SKM-1 treated with dmso at 0.1 percent for 144 hours (cell line): ENCODE data around the gene SGMS2.
A peak's percentile ranks its signal among the peaks of the same experiment; 100 is the strongest.

Experiments
- DNase-seq: peaks from one replicate; lab custom pipeline; 2025; ENCODE audit not compliant: unreplicated experiment; lab: John Stamatoyannopoulos, UW

The SGMS2 gene

DNA sequence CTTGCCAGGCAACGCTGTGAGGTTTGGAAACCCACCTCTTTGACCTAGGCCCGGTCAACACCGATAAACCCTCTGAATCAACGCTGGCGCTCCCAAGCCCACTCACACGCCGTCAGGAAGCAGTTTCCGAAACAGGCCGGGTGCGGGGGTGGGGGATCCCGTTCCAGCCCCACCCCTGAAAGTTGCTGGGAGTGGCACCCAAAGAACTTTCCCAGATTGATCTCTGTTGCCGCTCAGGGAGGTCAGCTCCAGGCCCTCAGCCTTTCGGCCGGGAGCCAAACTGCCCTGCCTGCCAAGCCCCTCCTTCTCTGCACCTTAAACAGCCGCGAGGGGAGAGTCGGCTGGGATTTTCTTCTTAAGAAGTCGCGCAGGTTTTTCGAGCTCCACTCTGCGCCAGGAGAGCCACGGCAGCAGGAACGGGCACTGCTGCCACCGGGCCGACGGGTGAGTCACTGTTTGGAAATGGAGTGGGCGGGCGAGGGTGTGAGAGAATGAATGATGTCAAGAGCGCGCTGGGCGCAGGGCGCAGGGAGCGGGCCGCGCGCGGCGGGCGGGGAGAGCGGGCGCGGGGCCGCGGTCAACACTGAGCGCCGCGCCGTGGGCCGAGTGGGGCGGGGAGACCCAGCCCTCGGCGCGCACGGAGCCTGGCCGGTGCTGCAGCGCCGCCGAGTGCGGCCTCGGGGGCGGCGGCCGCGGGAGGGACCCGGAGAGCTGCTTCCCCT is at the start of gene SGMS2:
Gene SGMS2 (plus strand): TSS at position 583 of the 722 bp plus-strand sequence. CDS start 70,622 bp downstream, outside the sequence.
- peak; percentile 5 for DNase-seq

DNA sequence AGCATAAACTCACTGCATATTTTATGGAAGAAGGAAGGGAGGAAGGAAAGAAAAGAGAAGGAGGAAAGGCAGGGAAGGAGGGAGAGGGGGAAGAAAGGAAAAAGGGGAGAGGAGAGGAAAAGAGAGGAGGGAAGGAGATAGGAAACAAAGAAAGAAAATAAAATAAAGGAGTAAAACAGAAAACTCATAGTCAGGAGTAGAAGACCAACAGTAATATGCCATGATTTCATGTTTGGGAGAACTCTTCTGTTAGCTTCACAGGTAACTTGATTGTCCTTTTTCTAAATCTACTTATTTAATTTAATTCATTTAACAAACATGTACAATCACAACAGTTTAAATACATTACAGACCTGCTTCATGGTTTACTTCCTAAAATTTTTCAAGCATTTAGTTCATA is 46.8 kb upstream of the SGMS2 start:
- DNase-seq, result no peak

GRCh38 chr4:107778784-107779530 is 45.8 kb upstream of the SGMS2 start:
- DNase-seq, result no peak

- DNase-seq, result no peak
Observed at GRCh38 chr4:107780665-107781064, 44.1 kb upstream of the SGMS2 start.

GRCh38 chr4:107791902-107792301 is 32.8 kb upstream of the SGMS2 start:
- no peak for DNase-seq

DNA sequence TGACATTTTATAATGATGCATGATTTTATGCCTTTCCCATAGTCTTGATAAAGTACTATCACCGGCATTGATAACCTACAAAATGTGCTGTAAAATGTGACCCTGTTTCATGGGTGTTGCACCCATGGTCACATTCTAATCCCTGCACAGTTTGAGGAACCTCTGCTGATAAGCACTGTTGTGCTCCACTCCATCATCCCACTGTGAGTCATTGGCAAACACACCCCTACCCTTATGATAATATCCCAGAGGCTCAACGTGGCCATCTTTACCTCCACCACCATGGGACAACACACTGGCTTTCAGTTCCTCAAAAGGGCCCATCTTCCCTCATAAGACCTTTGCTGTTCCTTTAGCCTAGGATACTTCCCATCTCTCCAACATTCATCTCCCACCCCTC is 32.0 kb upstream of the SGMS2 start:
- no peak for DNase-seq

DNA sequence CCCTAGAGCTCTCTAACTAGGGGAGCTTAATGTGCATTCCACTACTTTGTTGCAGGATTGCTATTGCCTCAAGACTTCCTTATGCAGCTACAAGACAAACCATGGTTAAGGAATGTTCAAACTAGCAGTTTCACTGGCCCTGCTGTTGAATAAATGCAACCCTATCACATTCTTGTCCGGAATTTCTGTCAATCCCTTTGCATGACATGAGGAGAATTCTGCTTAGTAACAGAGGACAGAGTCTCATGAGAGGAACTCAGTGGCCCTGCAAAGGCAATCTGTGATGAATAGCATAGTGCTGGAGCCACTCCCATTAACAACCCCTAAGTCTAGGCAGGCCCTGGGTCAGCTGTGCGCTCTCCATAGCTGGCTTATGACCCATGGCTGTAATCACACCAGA is 30.7 kb upstream of the SGMS2 start:
- DNase-seq, result no peak

GRCh38 chr4:107799669-107800450 is 24.9 kb upstream of the SGMS2 start:
- no peak for DNase-seq

DNA sequence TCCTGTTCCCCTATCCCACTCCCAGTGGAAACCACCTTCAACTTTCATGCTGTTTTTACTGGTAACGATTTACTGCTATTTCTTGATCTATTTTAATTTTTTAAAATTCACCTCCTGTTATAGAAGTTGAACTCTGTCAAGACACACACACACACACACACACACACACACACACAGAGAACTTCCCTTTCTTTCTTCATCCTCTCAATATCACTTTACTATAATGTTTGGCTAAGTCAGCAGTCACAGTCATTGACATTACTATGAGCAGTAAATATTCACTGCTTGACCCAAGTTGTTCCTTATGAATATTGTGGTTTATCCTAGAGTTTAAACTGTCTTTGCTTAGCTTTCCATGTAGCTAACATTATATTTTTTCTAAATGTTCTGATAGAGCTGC is 24.0 kb upstream of the SGMS2 start:
- no peak for DNase-seq

GRCh38 chr4:107801766-107802211 is 22.9 kb upstream of the SGMS2 start:
- DNase-seq, result no peak

- DNase-seq, result no peak
Observed at GRCh38 chr4:107804956-107805355, 19.8 kb upstream of the SGMS2 start.

DNA sequence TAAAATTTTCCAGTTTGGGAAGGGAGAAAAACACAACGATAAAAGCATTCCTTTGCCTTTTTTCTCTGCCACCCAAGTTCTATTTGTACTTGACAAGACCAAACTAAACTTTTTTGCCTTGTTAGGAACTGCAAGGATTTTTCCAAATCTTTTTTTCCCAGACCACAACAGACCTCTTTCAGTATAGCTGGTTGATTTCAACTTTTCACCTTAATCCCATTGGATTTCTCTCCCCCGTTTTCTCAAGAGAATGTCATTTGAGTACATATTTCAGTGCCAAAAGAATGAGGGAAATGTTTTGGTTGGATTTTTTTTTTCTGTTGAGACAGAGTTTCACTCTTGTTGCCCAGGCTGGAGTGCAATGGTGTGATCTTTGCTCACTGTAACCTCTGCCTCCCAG is 18.5 kb upstream of the SGMS2 start:
- DNase-seq, result no peak

DNA sequence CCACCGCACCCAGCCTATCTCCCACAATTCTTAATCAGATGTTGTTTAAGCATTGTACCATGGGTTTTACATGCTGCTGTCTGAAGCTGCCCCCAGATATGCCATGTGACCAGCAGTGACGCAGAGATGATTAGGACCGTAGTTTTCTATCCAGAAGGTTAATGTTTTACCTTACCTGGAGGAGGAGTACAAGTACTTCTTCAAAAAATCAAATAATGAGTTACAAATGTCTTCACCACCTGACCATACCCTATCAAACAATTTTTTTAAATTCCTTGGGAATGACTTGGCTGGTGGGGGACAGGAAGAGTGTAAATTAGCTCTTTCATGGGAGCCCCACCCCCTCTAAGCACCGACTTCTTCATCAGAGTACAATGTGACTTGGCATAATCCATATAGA is 16.2 kb upstream of the SGMS2 start:
- DNase-seq, result no peak

DNA sequence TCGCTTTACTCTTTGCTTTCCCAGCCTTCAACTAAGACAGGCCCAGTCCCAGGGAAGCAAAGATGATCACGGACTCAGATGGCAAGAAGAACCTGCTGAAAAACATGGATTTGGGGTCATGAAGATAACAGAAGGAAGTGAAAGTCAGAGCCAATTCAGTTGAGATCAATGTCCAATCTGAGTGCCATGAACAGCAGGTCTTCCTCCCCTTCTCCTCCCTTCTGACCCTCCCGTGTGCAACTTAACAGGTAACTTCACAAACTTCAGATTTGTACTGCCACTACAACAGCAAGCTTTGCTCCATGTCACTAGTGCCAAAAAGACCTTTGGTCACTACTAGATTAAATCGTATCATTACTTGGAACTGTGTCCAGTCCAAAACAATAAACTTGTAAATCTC is 15.5 kb upstream of the SGMS2 start:
- DNase-seq, result no peak

DNA sequence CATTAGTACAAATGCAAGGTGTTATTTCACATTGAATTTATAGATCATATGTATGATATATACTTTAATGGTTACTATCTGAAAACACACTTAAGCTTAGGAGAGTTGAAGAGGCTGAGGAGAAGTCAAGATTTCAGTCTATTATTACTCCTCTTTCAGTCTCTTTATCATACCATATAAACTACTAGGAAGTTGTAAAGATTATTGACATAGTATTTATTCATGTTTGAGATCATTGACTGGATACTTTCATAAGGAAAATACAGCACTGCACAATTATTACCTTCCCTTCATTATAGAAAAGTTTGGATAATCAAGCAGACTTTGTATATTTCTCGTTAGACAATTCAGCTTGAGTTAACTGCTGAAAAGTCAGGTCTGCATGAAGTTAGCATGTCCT is 10.0 kb upstream of the SGMS2 start:
- no peak for DNase-seq

DNA sequence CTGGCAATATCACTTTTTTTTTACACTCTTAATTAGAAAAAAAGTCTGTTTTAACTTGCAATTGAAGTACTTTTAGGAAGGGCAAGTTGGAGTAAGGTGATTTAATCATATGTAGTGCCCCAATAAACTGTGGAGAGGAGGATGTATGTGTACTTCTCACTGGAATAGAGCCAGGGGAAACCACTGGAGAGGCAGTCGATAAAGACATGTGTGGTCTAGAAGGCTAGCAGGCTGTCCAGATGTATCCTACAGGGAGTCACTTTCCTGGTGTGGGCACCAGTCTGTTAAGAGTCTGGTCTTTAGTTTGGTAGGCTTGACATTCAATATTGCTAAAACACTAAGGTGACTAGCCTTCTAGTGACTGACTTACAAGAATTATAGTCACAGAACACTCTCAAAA is 9.6 kb upstream of the SGMS2 start:
- no peak for DNase-seq

- DNase-seq, result peak; percentile 82
Observed at GRCh38 chr4:107818301-107818910, 6.3 kb upstream of the SGMS2 start.

DNA sequence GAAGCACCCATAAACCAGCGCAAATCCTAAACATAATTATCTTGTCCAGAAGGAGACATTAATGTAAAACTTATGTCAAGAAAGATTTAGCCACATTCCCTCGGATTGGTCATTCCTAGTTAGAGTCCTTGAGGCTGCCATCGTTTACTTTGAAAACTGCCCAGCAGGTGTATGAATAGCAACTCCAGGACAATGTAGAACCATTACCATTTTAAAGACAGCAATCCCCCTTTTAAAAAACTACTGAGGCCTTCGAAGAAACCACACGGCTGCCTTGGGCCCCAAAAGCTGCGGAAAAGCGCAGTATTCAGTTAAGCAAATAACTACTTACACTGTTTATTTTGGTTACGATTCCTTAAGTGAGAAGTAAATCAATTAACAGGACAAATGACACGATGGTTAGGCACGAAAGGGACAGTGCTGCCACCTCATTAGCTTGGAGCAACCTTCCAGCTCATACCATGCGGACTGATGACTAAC is 822 bp upstream of the SGMS2 start:
- no peak for DNase-seq

DNA sequence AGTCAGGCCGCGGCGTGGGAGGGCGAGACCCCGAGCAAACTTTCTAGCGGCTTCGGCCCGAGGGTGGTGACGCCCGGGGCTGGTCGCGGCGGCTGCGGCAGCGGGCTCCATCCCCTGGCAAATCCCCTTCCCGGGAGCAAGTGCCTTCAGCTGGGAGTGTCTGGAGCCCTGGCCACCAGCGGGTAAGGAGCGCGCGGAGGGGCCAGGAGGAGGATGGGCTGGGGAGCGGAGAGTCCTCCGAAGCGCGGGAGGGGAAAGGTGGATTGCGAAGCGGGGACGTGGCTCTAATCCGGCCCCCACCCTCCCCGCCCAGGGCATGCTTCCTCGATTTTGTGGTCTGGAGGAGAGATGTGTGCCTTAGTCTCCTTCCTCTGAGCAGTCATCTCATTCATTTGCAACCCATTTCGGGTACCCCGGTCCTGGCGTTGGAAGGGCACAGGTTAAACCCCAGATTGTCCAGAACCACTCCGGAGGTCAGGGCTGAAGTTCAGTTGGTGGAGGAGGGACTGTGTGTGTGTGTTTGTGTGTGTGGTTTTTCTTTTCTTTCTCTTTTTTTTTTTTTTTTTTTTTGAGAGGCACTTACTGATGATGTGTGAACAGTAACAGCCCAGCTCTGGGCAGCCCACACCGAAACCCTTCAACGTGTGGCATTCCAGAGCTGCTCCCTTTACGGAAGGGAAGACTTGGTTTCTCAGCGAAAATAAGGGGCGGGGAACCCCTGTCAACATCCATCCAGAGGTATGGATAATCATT is 516 bp downstream of the SGMS2 start:
- peak; percentile 25 for DNase-seq

DNA sequence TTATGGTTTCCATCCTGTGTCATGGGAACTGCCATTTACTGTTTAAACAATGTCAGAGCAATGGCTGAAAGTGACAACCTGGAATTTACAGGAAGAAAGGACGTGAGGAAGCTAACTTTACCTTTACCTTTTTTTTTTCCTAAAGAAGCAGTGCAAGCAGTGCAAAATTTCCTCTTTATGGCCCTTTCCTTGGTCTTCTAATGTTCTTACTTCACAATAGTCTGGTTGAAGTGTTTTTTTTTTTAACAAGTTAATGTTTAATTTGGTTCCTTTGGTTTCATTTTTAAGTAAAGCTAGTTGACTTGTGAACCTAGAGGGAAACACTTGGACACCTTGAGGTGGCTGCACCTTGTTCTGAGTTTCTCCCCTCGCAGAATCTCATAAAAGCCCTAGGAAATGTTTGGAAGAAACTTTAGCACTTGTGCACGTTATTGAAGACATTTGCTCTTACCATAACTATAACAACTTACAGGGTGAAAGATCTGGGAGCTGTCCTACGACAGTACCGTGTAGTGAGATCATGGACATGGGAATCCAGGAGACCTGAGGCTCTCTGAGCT is 1.8 kb downstream of the SGMS2 start:
- DNase-seq, result no peak
